Natural killer cell (primary cell): ENCODE results near the gene COL27A1. TPM values are rescaled to one million over a fixed set of nuclear protein-coding genes. Genes with fewer than 3 reads are reported as not detected.

ENCODE experiments used
- ATAC-seq, 3 donors: fragments of 150-1000 bp in 2 of 3; fragments of 200-7000 bp in 1 of 3; cut with Tn5 transposase; 1 replicate in 1 of 3; 2 replicates in 2 of 3; pipeline ENCODE4 v1.10.0; 2021; ENCODE audit warnings: mild to moderate bottlenecking in 2 of 3, moderate library complexity in 2 of 3
- DNase-seq, 2 donors: peaks; one replicate each; pipeline versions ENCODE4 v3.0.0 to v3.0.0-alpha.2; 2013 to 2021; ENCODE audit warnings: mixed read lengths in 1 of 2
- H3K27ac ChIP-seq: one replicate; pipeline ENCODE4 v1.5.1; 2013; ENCODE audit warnings: mild to moderate bottlenecking, low read length
- H3K27me3 ChIP-seq: one replicate; pipeline ENCODE4 v1.6.1; 2013; ENCODE audit warnings: low read length; ENCODE audit not compliant: control insufficient read depth, insufficient read depth
- H3K36me3 ChIP-seq: one replicate; pipeline ENCODE4 v1.6.1; 2013; ENCODE audit warnings: low read length; ENCODE audit not compliant: control insufficient read depth, insufficient read depth
- H3K4me1 ChIP-seq: one replicate; pipeline ENCODE4 v1.6.1; 2013; ENCODE audit warnings: low read length; ENCODE audit not compliant: control insufficient read depth, insufficient read depth
- H3K4me3 ChIP-seq: one replicate; pipeline ENCODE4 v1.5.1; 2013; ENCODE audit warnings: low read length
- H3K9me3 ChIP-seq: one replicate; pipeline ENCODE4 v1.6.1; 2013; ENCODE audit warnings: low read length; ENCODE audit not compliant: control insufficient read depth, insufficient read depth
- H3K27ac Mint-ChIP-seq, 2 donors: one replicate each; pipeline ENCODE4 v1.8.0; 2022; ENCODE audit warnings: mild to moderate bottlenecking in 2 of 2, mixed read lengths in 2 of 2, moderate library complexity in 1 of 2
- H3K27me3 Mint-ChIP-seq, 2 donors: one replicate each; pipeline ENCODE4 v1.8.0; 2022; ENCODE audit warnings: low read depth in 2 of 2, mixed read lengths in 2 of 2
- H3K36me3 Mint-ChIP-seq: one replicate; pipeline ENCODE4 v1.8.0; 2022; ENCODE audit warnings: mixed read lengths
- H3K4me1 Mint-ChIP-seq, 2 donors: one replicate each; pipeline ENCODE4 v1.8.0; 2022; ENCODE audit warnings: mixed read lengths in 2 of 2
- H3K4me3 Mint-ChIP-seq: one replicate; pipeline ENCODE4 v1.8.0; 2022; ENCODE audit warnings: mild to moderate bottlenecking, moderate library complexity, mixed read lengths
- H3K9me3 Mint-ChIP-seq, 2 donors: one replicate each; pipeline ENCODE4 v1.8.0; 2022; ENCODE audit warnings: mixed read lengths in 2 of 2
- CTCF ChIP-seq: fragments of 200-600 bp; IDR thresholded peaks from one replicate; pipeline ENCODE4 v1.8.0; 2022; ENCODE audit warnings: antibody characterized with exemption
- WGBS: methylation state at CpG from one replicate; pipeline ENCODE4 v1.1.7; 2013; ENCODE audit warnings: missing lambda C conversion rate; ENCODE audit not compliant: insufficient coverage; 5-methylcytosine and 5-hydroxymethylcytosine counted together
- intact Hi-C: fragments of 100-400 bp; cut with micrococcal nuclease; formaldehyde crosslinking; loops from one replicate; pipeline ENCODE4 v1.14.2; 2022
- total RNA-seq, 4 donors: library from RNA; stranded (reverse); fragments of 120-200 nt in 1 of 4; gene quantifications; one replicate each; pipeline versions ENCODE4 v1.2.3 to v1.2.4, GENCODE V29; 2013 to 2022

Gene COL27A1
- total RNA-seq, 3 donors from 2014 or later (not counting 1 experiment from before 2014, with no cell fraction given): not detected

GRCh38 chr9:114227288-114228015 lies 72.1 kb downstream of the COL27A1 start:
- 87% methylated on average over 16 of the region's 16 CpGs for WGBS
- H3K4me3 ChIP-seq: no peak overlapping the region
- TF ChIP-seq CTCF: no peak
- Mint-ChIP-seq H3K27me3 (peaks cover 0 to 2% of the 10 kb centered on the region in 2 donors), H3K4me3 (no peak overlapping the region), H3K9me3 (no peaks in the 10 kb centered on the region), H3K4me1 (no peaks in the 10 kb centered on the region), H3K36me3 (no peaks in the 10 kb centered on the region), H3K27ac (no peak overlapping the region)
- H3K36me3 ChIP-seq: no peaks in the 10 kb centered on the region
- no peak for DNase-seq
- intact Hi-C loops: no loop called here
- H3K4me1 ChIP-seq: no peaks in the 10 kb centered on the region
- no peak overlapping the region for H3K27ac ChIP-seq
- no peak for ATAC-seq
- no peaks in the 10 kb centered on the region for H3K9me3 ChIP-seq
- H3K27me3 ChIP-seq: no peaks in the 10 kb centered on the region

GRCh38 chr9:114228016-114228808 lies 72.9 kb downstream of the COL27A1 start:
- H3K27ac Mint-ChIP-seq: no peak overlapping the region
- no peak for ATAC-seq
- 78% methylated on average over 12 of the region's 17 CpGs for WGBS

DNA sequence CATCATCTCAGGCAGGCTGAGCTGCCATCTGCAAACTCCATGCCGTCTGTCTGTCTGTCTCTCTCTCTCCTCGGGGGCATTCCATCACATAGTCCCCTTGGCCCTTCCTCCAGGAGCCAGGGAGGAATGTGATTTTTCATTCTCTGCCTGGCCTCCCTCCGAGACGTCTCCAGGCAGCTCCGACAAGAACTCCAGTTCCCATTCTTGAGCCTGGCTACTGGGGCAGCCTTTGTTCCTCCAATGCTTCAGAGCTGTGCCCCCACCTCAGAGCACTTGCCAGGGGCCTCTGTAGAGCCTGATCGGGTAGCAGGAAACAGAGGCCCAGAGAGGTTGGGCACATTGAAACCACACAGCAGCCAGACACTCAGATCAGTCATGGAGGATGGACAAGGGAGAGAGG lies 74.0 kb downstream of the COL27A1 start:
- Histone ChIP-seq H3K36me3 (no peaks in the 10 kb centered on the region), H3K27ac (no peak overlapping the region), H3K4me1 (no peaks in the 10 kb centered on the region), H3K4me3 (no peak overlapping the region), H3K27me3 (no peaks in the 10 kb centered on the region), H3K9me3 (no peaks in the 10 kb centered on the region)
- Mint-ChIP-seq H3K4me3 (no peak overlapping the region), H3K27ac (no peak overlapping the region), H3K27me3 (peaks cover 0 to 5% of the 10 kb centered on the region in 2 donors), H3K36me3 (no peaks in the 10 kb centered on the region), H3K9me3 (no peaks in the 10 kb centered on the region), H3K4me1 (no peaks in the 10 kb centered on the region)
- WGBS: 86% methylated on average over 6 of the region's 6 CpGs
- intact Hi-C loops: no loop called here
- no peak for DNase-seq
- no peak for TF ChIP-seq CTCF
- ATAC-seq: no peak

More at GRCh38 chr9:114228016-114228808, 72.9 kb downstream of the COL27A1 start:
- Mint-ChIP-seq H3K4me3 (no peak overlapping the region), H3K4me1 (no peaks in the 10 kb centered on the region), H3K36me3 (no peaks in the 10 kb centered on the region), H3K9me3 (no peaks in the 10 kb centered on the region), H3K27me3 (peaks cover 0 to 2% of the 10 kb centered on the region in 2 donors)
- DNase-seq: no peak
- Histone ChIP-seq H3K36me3 (no peaks in the 10 kb centered on the region), H3K27me3 (no peaks in the 10 kb centered on the region), H3K4me1 (no peaks in the 10 kb centered on the region), H3K9me3 (no peaks in the 10 kb centered on the region), H3K4me3 (no peak overlapping the region), H3K27ac (no peak overlapping the region)
- intact Hi-C loops: no loop called here
- no peak for TF ChIP-seq CTCF
